ENCODE data around the gene NOP53. TPM values are rescaled to one million over a fixed set of nuclear protein-coding genes. Genes with fewer than 3 reads are reported as not detected.
"Not testable (repeated sequence)": the region's sequence is repeated elsewhere in the genome, so short reads cannot be mapped to it uniquely, and the experiment has no call there.

The NOP53 gene
- total and polyA plus RNA-seq, 5 experiments from 2014 or later: 266 to 882 (median 443) TPM

DNA sequence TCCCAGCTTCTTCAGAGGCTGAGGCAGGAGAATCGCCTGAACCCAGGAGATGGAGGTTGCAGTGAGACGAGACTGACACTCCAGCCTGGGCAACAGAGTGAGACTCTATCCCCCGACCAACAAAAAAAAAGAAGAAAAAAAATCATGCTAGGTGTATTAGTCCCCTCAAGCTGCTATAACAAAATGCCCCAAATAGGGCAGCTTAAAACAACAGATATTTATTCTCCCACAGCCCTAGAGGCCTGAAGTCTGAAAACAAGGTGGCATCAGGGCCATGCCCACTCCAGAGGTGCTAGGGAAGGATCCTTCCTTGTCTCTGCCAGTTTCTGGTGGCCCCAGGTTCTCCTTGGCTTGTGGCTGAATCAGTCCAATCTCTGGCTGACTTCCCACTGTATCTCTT lies 40.7 kb upstream of the NOP53 start:
- POLR2A ChIA-PET: interaction anchor here (1.0 kb wide), 1 partner anchor 95 kb away, joined by 3 read pairs; no protein-coding TSS in a partner anchor
- Mint-ChIP-seq H3K4me3 (no peak overlapping the region), H3K27me3 (peaks cover 2 to 13% (median 4%) of the 10 kb centered on the region in 5 donors), H3K36me3 (peaks cover 0 to 30% (median 5%) of the 10 kb centered on the region in 3 donors), H3K27ac (peak overlapping the region in 1 of 10 donors; percentile 40), H3K4me1 (peaks cover 4 to 10% (median 4%) of the 10 kb centered on the region in 4 donors), H3K9me3 (no peaks in the 10 kb centered on the region)
- ATAC-seq (no peak), DNase-seq (no peak)

DNA sequence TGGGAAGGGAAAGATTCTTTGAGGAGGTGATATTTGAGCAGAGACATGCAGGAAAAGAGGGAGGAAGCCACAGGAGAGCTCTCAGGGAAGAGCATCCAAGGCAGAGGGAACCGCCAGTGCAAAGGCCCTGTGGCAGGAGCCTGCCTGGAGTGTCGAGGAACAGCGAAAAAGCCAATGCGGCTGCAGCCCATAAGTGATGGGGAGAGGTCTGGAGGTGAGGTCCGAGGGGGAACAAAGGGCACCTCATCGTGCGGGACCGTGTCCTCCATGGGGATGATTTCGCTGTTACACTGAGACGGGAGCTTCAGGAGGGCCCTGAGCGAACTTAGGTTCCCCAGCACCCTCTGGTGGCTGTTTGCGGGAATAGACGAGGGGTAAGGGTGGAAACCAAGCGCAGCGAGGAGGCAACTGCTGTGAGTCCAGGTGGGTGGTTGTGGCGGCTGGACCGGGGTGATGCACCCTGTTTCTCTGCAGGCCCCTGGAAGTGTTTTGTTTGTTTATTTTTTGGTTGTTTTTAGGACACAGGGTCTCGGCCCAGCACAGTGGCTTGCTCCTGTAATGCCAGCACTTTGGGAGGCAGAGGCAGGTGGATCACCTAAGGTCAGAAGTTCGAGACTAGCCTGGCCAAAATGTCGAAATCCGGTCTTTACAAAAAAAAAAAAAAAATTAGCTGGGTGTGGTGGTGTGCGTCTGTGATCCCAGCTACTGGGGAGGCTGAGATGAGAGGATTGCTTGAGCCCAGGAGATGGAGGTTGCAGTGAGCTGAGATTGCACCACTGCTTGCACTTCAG lies 38.0 kb upstream of the NOP53 start:
- Mint-ChIP-seq H3K4me3 (no peak overlapping the region), H3K27ac (peak overlapping the region in 4 of 10 donors; percentile 3 to 76 (median 32)), H3K9me3 (no peaks in the 10 kb centered on the region), H3K4me1 (peaks cover 4 to 10% (median 6%) of the 10 kb centered on the region in 4 donors), H3K36me3 (peaks cover 0 to 16% (median 5%) of the 10 kb centered on the region in 3 donors), H3K27me3 (peaks cover 9 to 31% (median 15%) of the 10 kb centered on the region in 5 donors)
- POLR2A ChIA-PET: interaction anchor here (0.6 to 1.4 kb wide), 4 partner anchors 271 to 1971 kb away, joined by 3 to 6 read pairs (median 4); no protein-coding TSS in a partner anchor
- DNase-seq (peak; percentile 55 to 83 (median 68)), ATAC-seq (peak; percentile 83 to 97)

GRCh38 chr19:47711652-47712242 lies 33.6 kb upstream of the NOP53 start:
- H3K36me3 Mint-ChIP-seq: peaks cover 0 to 6% (median 4%) of the 10 kb centered on the region in 3 donors
- ATAC-seq: no peak
- peaks cover 7 to 16% (median 9%) of the 10 kb centered on the region in 4 donors for H3K4me1 Mint-ChIP-seq
- POLR2A ChIA-PET: no interaction called here
- H3K27me3 Mint-ChIP-seq: peaks cover 28 to 64% (median 43%) of the 10 kb centered on the region in 5 donors
- H3K9me3 Mint-ChIP-seq: peaks cover 0 to 22% (median 4%) of the 10 kb centered on the region in 9 donors
- peak overlapping the region in 1 of 10 donors; percentile 77 for H3K27ac Mint-ChIP-seq
- no peak for DNase-seq
- H3K4me3 Mint-ChIP-seq: no peak overlapping the region

DNA sequence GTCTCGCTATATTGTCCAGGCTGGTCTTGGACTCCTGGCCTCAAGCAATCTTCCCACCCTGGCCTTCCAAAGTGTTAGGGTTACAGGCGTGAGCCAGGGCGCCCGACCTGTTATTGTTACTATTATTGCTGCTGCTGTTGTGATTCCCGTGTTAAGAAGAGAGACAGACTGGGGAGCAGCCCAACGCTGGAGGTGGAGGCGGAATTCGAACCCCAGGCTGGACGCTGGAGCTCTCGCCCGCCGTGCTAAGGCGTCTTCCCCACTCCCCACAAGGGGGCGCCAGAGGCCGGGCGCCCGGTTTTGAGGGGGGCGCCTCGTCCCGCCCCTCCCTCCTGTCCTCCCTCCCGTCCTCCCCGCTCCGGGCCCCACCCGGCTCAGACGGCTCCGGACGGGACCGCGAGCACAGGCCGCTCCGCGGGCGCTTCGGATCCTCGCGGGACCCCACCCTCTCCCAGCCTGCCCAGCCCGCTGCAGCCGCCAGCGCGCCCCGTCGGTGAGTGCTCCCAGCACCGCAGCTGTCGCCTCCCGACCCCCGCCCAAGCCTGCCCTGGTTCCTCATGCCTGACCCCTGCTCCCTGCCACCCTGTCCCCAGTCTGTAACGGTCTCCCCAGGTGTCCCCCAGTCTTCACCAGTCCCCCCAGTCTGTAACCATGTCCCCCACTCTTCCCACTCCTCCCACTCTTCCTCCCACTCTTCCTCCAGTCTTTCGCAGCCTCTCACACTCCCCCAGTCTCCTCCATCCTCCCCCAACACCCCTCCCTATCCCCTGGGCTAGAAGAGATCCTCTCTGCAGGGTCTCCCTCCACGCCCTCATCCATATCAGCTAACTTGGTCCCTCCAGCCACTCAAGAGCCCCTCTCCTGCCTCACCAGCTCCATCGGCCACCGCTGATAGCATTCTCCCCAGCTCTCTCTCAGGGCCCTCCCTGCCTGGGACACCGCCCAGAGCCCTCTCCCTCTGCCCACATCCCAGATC lies 32.0 kb upstream of the NOP53 start, which contains the start of gene EHD2:
Gene EHD2, plus strand, starts transcription at position 377 of the 976 bp plus-strand sequence. CDS start 3,191 bp downstream, outside the sequence.
- DNase-seq (peak in 9 of 10 donors; percentile 7 to 57 (median 42)), ATAC-seq (peak; percentile 64 to 82)
- Mint-ChIP-seq H3K27ac (no peak within 1 kb of the TSS), H3K27me3 (peaks cover 28 to 62% (median 42%) of the 10 kb centered on the region in 5 donors), H3K4me3 (peak within 1 kb of the TSS in 4 of 10 donors; percentile 6 to 49 (median 29)), H3K4me1 (peaks cover 4 to 8% (median 5%) of the 10 kb centered on the region in 4 donors), H3K9me3 (peaks cover 0 to 22% (median 4%) of the 10 kb centered on the region in 9 donors), H3K36me3 (peaks cover 0 to 6% (median 4%) of the 10 kb centered on the region in 3 donors)
- POLR2A ChIA-PET: interaction anchor here (0.6 kb wide), 1 partner anchor 76 kb away, joined by 6 read pairs; no protein-coding TSS in a partner anchor

DNA sequence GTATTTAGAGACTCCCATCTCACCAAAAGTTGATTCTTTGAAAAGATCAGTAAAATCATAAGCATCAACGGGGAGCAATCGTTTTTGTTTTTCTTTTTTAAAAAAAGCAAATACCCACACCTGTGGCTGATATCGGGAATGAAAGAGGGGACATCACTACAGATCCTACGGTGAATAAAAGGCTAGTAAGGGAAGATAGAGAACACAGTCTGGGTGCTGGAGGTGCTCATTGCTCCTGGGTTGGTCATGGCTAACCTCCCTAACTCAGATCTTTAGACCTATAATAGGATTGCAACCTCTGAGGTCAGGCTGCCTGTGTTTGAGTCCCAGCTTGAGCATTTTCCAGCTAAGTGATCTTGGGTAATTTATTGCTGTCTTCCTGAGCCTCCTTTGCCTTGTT lies 31.0 kb upstream of the NOP53 start:
- Mint-ChIP-seq H3K4me1 (peaks cover 4 to 8% (median 5%) of the 10 kb centered on the region in 4 donors), H3K27ac (no peak overlapping the region), H3K9me3 (peaks cover 0 to 22% (median 4%) of the 10 kb centered on the region in 9 donors), H3K36me3 (peaks cover 0 to 6% (median 4%) of the 10 kb centered on the region in 3 donors), H3K4me3 (peak overlapping the region in 2 of 10 donors; percentile 16 to 49), H3K27me3 (peaks cover 28 to 60% (median 46%) of the 10 kb centered on the region in 5 donors)
- POLR2A ChIA-PET: interaction anchor here (0.6 to 1.0 kb wide), 2 partner anchors 10 to 506 kb away, joined by 3 read pairs; no protein-coding TSS in a partner anchor
- DNase-seq: no peak
- ATAC-seq: no peak

DNA sequence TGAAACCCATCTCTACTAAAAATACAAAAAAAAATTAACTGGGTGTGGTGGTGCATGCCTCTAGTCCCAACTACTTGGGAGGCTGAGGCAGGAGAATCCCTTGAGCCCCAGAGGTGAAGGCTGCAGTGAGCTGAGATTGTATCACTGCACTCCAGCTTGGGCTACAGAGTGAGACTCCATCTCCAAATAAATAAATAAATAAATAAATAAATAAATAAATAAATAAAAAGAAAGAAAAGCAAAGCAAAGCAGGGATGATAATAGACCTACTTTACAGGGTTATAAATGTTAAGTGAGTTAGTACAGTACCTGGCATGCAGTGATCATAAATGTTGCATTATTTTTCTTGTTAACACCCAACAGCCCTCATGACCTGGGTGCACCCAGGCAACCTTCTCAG lies 30.5 kb upstream of the NOP53 start:
- POLR2A ChIA-PET: interaction anchor here (1.0 kb wide), 1 partner anchor 9 kb away, joined by 3 read pairs; no protein-coding TSS in a partner anchor
- H3K4me3 Mint-ChIP-seq, H3K36me3 Mint-ChIP-seq, ATAC-seq, DNase-seq, H3K4me1 Mint-ChIP-seq: not testable (repeated sequence)
- peak overlapping the region in 1 of 10 donors; percentile 27 for H3K27ac Mint-ChIP-seq
- peaks cover 28 to 60% (median 46%) of the 10 kb centered on the region in 5 donors for H3K27me3 Mint-ChIP-seq
- peaks cover 0 to 22% (median 4%) of the 10 kb centered on the region in 9 donors for H3K9me3 Mint-ChIP-seq

- H3K9me3 Mint-ChIP-seq: peaks cover 0 to 22% (median 4%) of the 10 kb centered on the region in 9 donors
- peaks cover 4 to 8% (median 5%) of the 10 kb centered on the region in 4 donors for H3K4me1 Mint-ChIP-seq
- no peak overlapping the region for H3K27ac Mint-ChIP-seq
- ATAC-seq: no peak
- H3K27me3 Mint-ChIP-seq: peaks cover 32 to 63% (median 50%) of the 10 kb centered on the region in 5 donors
- H3K4me3 Mint-ChIP-seq: no peak overlapping the region
- DNase-seq: no peak
- POLR2A ChIA-PET: no interaction called here
- H3K36me3 Mint-ChIP-seq: peaks cover 0 to 6% (median 4%) of the 10 kb centered on the region in 3 donors
These were observed 28.9 kb upstream of the NOP53 start for GRCh38 chr19:47716270-47716937.

DNA sequence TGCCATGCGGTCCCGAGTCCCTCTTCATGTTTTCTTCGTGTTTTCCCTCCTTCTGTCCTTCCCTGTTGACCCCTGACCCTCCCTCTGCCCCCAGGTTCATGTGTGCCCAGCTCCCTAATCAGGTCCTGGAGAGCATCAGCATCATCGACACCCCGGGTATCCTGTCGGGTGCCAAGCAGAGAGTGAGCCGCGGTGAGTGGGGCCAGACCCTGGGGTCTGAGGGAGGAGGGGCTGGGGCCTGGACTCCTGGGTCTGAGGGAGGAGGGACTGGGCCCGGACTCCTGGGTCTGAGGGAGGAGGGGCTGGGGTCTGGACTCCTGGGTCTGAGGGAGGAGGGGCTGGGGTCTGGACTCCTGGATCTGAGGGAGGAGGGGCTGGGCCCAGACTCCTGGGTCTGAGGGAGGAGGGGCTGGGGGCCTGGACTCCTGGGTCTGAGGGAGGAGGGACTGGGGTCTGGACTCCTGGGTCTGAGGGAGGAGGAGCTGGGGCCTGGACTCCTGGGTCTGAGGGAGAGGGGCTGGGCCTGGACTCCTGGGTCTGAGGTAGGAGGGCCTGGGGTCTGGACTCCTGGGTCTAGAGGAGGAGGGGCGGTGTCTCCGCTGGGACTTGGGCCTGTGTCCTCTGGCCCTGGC lies 26.8 kb upstream of the NOP53 start:
- peak overlapping the region in 1 of 10 donors; percentile 29 for H3K27ac Mint-ChIP-seq
- ATAC-seq, H3K36me3 Mint-ChIP-seq, POLR2A ChIA-PET, DNase-seq, H3K4me3 Mint-ChIP-seq, H3K4me1 Mint-ChIP-seq: not testable (repeated sequence)
- H3K9me3 Mint-ChIP-seq: peaks cover 0 to 21% (median 3%) of the 10 kb centered on the region in 9 donors
- H3K27me3 Mint-ChIP-seq: peaks cover 23 to 59% (median 45%) of the 10 kb centered on the region in 5 donors

DNA sequence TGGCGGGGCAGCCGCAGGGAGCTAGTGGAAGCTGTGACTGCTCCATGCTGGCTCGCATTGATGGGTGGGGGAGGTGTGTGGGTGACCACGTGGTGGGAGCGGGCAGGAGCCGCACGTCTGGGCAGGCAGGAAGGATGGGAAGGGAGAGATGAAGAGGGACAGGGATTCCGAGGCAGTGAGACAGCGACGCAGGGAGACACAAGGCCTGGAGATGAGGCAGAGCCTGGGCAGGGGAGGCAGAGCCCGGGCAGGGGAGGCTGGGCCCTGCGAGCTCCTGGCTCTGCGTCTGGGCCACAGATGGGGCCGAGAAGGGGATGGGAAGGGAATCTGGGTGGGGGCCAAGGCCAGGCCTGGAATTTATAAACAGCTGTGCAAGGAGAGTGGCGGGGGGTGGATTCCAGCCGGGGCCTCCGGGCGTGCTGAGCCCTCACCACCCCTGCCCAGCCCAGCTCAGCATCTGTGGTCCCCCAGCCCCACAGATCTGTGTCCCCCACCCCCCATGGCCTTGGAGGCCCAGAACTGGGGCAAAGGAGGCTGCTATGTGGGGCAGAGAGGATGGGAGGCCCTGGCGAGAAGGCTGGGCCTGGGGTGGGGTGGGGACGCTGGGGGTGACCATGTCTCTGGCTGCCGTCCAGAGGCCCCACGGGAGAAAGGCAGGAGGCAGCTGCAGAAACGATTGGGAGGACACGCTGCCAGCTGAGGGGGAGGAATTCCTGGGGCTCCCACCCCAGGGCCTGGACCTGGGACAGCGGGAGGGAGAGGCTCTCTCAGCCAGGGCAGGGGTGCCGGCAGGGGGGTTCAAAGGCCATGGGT lies 26.1 kb upstream of the NOP53 start:
- Mint-ChIP-seq H3K27ac (no peak overlapping the region), H3K4me3 (no peak overlapping the region), H3K9me3 (peaks cover 0 to 14% (median 0%) of the 10 kb centered on the region in 9 donors), H3K4me1 (no peaks in the 10 kb centered on the region), H3K27me3 (peaks cover 15 to 52% (median 37%) of the 10 kb centered on the region in 5 donors), H3K36me3 (peaks cover 0 to 6% (median under 1%) of the 10 kb centered on the region in 3 donors)
- ATAC-seq (no peak), DNase-seq (no peak)
- POLR2A ChIA-PET: no interaction called here

DNA sequence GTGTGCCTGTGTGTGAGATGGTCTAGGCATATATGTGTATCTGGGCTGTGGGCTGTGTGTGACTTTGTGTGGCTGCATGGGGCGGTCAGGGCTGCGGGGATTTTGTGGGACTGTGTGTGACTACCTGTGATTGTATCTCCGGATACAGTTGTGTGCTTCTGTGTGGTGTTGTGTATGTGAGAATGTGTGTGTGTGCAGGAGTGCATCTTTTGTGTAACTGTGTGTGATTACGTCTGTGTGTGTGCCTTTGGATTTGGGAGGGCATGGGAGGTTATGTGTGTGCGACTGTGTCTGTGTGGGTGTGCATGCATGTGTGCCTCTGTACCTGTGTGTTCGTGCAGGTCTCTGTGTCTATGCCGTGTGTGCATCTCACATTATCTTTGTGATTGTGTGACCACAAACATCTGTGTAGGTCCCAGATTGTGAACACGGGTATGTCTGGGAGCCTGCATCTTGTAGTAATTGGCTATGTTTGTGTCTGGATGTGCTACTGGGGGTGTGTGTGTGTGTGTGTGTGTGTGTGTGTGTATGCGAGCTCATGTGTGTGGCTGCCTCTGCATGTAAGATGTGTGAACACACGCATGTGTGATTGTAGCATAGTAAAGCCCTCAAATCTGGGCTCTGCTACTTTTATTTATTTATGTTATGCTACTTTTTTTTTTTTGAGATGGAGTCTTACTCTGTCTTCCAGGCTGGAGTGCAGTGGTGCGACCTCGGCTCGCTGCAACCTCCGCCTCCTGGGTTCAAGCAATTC lies 24.5 kb upstream of the NOP53 start:
- POLR2A ChIA-PET: no interaction called here
- Mint-ChIP-seq H3K27ac (peak overlapping the region in 1 of 10 donors; percentile 12), H3K36me3 (no peaks in the 10 kb centered on the region), H3K9me3 (peaks cover 0 to 2% (median 0%) of the 10 kb centered on the region in 9 donors), H3K4me1 (no peaks in the 10 kb centered on the region), H3K4me3 (no peak overlapping the region), H3K27me3 (peaks cover 9 to 42% (median 28%) of the 10 kb centered on the region in 5 donors)
- DNase-seq: no peak
- ATAC-seq: no peak

All from naive thymus-derived CD8-positive, alpha-beta T cell (primary cell).